ENCODE results near the gene NT5DC2.
"Not testable (repeated sequence)": the region's sequence is repeated elsewhere in the genome, so short reads cannot be mapped to it uniquely, and the experiment has no call there.

NT5DC2 gene

DNA sequence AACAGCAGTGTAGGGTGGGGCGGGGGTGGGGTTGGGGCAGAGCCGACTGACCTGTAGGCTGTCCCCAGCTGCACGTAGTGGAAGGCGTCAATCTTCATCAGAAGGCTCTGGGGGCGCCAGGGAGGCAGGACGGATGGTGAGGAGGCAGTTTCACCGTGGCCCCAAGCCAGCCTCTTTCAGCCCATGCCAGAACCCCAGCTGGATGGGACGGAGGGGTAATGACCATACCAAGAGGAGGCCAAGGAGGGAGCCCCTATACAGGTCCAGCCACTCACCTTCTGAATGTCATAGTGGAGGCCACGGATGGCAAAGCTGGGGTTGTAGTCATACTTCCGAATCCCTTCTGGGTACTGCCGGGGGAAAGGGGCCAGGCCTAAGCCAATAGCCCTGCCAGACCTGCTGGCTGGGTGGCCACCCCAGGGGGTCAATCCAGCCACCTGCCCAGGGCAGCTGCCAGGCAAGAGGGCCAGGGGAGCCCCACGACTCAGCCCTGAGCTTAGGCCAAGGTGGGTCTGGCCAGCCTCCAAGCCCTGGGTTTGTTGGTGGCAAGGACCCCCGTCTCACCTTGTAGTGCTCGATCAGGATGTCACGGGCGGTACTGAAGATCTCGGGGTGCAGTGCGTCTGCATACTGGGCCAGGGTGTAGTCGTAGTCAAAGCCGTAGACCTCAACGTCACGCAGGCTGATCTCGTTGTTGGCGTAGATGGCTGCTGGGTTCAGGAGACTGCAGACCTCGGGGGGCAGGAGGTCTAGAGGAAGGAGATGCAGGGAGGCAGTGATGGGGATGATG, 4.9 kb downstream of the NT5DC2 start:
- Histone ChIP-seq H2BK120ac (ENCODE audit: low read depth, low read length) (no peak overlapping the region), H2AFZ (ENCODE audit: low read depth, low read length) (no peak overlapping the region), H3K4ac (ENCODE audit: low read depth in 1 of 2, low read length in 2 of 2) (no peak overlapping the region), H3K14ac (ENCODE audit: low read length in 2 of 2) (no peak overlapping the region), H3K27ac (ENCODE audit: low read length, poor library complexity, severe bottlenecking) (no peak overlapping the region), H2BK12ac (ENCODE audit: low read length in 2 of 2) (no peak overlapping the region), H3K27me3 (ENCODE audit: control insufficient read depth in 1 of 2, insufficient read depth in 1 of 2, low read length in 2 of 2) (no peaks in the 10 kb centered on the region), H3K23ac (ENCODE audit: low read length in 2 of 2) (no peak overlapping the region), H3K4me2 (ENCODE audit: low read length, poor library complexity, severe bottlenecking) (no peak overlapping the region), H2BK15ac (ENCODE audit: low read depth, poor library complexity, severe bottlenecking) (no peak overlapping the region), H3K18ac (ENCODE audit: low read depth in 1 of 2, low read length in 2 of 2) (no peak overlapping the region), H3K4me3 (ENCODE audit: insufficient read depth in 1 of 2, low read depth in 1 of 2, low read length in 2 of 2) (no peak overlapping the region), H4K8ac (ENCODE audit: low read length) (no peak overlapping the region), H3K4me1 (ENCODE audit: control insufficient read depth, insufficient read depth, low read depth, low read length) (peaks cover 45% of the 10 kb centered on the region), H3K9me3 (ENCODE audit: control insufficient read depth, low read length) (no peaks in the 10 kb centered on the region), H2BK5ac (ENCODE audit: low read depth, low read length, poor library complexity, severe bottlenecking) (no peak overlapping the region), H3K36me3 (ENCODE audit: control insufficient read depth in 1 of 2, insufficient read depth in 2 of 2, low read depth in 1 of 2, low read length in 2 of 2) (peaks cover 44 to 76% of the 10 kb centered on the region in 2 experiments), H3K9ac (ENCODE audit: low read length) (no peak overlapping the region), H2AK5ac (ENCODE audit: low read length, severe bottlenecking) (no peak overlapping the region), H4K91ac (ENCODE audit: low read length) (peak overlapping the region; percentile 43), H3K79me1 (replicated peaks; ENCODE audit: low read length, poor library complexity, severe bottlenecking) (peaks cover 26% of the 10 kb centered on the region)
- DNase-seq = no peak
- WGBS = 97% methylated on average over 25 of the region's 25 CpGs

DNA sequence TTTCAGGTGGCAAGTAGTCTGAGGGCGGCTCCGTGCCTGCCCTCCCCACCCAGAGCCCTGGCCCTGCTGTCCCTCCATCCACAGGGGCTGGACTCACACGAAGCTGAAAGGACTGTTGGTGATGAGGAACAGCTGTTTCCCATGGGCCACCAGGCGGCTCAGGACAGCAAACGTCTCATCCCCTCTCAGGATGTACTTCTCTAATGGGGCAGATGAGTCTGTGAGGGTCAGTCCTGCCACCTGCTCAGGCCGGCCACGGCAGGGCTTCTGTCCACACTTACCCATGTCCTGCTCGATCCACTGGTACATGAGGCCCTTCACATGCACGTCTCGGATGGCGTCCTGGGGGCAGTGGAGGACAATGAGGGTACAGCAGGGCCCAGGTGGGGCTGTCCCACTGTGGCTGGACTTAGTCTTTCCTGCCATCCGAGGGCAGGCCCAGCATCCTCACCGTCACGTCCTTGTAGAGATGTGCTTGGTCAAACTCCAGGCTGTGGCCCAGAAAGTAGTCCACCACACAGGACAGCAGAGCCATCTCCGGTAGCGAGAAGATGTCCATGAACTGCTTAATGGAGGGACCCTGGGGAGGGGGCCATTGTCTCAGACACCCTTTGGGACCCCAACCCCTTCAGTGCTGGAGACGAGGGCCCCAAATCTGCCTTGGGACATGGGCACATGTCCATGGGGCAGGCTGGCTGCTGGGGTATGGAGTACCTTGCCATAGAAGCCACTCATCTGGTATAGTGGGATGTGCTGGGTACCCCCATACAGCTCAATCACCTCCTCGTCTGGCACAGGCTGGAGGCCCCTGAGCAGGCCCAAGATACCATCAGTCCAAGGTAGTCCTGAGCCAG, 5.7 kb downstream of the NT5DC2 start:
- WGBS = 81% methylated on average over 18 of the region's 18 CpGs
- H2AK5ac ChIP-seq (ENCODE audit: low read length, severe bottlenecking) = no peak overlapping the region

DNA sequence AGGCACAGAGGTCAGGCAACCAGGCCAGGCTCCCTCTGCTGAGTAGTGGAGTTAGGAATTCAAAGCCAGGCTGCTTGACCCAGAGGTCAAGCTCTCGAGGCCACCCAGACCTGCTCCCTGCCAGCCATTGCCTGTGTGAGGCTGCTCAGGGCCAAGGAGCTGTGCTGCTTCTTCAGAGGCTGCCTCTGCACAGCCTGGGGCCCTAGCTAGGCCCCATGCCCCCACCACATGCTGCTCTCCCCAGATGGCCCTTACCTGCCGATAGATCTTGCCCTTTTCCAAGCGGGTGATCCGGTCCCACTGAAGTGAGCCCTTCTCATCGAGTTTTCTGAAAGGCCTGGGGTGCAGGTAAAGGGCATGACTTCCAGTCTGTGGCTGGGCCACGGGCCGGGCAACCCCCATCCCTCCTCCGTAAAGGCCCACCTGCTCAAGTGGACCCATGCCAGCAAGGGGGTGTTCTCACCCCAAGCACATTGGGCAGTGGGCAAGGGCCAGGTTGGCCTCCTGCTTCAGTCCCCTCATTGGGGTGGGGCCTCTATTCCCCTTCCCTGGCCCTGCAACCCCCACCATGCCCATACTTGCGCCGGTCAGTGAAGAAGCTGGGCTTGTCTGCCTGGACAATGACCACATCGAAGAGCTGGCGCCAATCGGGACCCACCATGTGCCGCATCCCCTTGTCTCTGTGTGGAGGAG, 6.5 kb downstream of the NT5DC2 start:
- H2AFZ ChIP-seq (ENCODE audit: low read depth, low read length) = no peak overlapping the region
- H2BK12ac ChIP-seq (ENCODE audit: low read length in 2 of 2) = peak overlapping the region in 1 of 2 experiments; percentile 48
- WGBS = 90% methylated on average over 14 of the region's 14 CpGs
- H3K4me3 ChIP-seq (ENCODE audit: insufficient read depth in 1 of 2, low read depth in 1 of 2, low read length in 2 of 2) = no peak overlapping the region
- no peak overlapping the region for H2BK120ac ChIP-seq (ENCODE audit: low read depth, low read length)
- no peak overlapping the region for H3K9ac ChIP-seq (ENCODE audit: low read length)
- H4K91ac ChIP-seq (ENCODE audit: low read length) = no peak overlapping the region
- no peak overlapping the region for H3K18ac ChIP-seq (ENCODE audit: low read depth in 1 of 2, low read length in 2 of 2)
- no peak overlapping the region for H3K23ac ChIP-seq (ENCODE audit: low read length in 2 of 2)
- H4K8ac ChIP-seq (ENCODE audit: low read length) = no peak overlapping the region
- H3K4me1 ChIP-seq (ENCODE audit: control insufficient read depth, insufficient read depth, low read depth, low read length) = peaks cover 39% of the 10 kb centered on the region
- no peak overlapping the region for H2BK15ac ChIP-seq (ENCODE audit: low read depth, poor library complexity, severe bottlenecking)
- no peak overlapping the region for H2BK5ac ChIP-seq (ENCODE audit: low read depth, low read length, poor library complexity, severe bottlenecking)
- no peak overlapping the region for H3K27ac ChIP-seq (ENCODE audit: low read length, poor library complexity, severe bottlenecking)
- no peak overlapping the region for H3K4ac ChIP-seq (ENCODE audit: low read depth in 1 of 2, low read length in 2 of 2)
- no peak overlapping the region for H3K4me2 ChIP-seq (ENCODE audit: low read length, poor library complexity, severe bottlenecking)
- H3K79me1 ChIP-seq (replicated peaks; ENCODE audit: low read length, poor library complexity, severe bottlenecking) = peaks cover 26% of the 10 kb centered on the region
- peaks cover 48 to 92% of the 10 kb centered on the region in 2 experiments for H3K36me3 ChIP-seq (ENCODE audit: control insufficient read depth in 1 of 2, insufficient read depth in 2 of 2, low read depth in 1 of 2, low read length in 2 of 2)
- DNase-seq = peak; percentile 23
- H3K14ac ChIP-seq (ENCODE audit: low read length in 2 of 2) = peak overlapping the region in 1 of 2 experiments; percentile 35
- no peaks in the 10 kb centered on the region for H3K9me3 ChIP-seq (ENCODE audit: control insufficient read depth, low read length)
- H3K27me3 ChIP-seq (ENCODE audit: control insufficient read depth in 1 of 2, insufficient read depth in 1 of 2, low read length in 2 of 2) = no peaks in the 10 kb centered on the region
- no peak overlapping the region for H2AK5ac ChIP-seq (ENCODE audit: low read length, severe bottlenecking)

More for the DNA sequence above, 5.7 kb downstream of the NT5DC2 start:
- Histone ChIP-seq H2BK5ac (ENCODE audit: low read depth, low read length, poor library complexity, severe bottlenecking) (no peak overlapping the region), H3K79me1 (replicated peaks; ENCODE audit: low read length, poor library complexity, severe bottlenecking) (peaks cover 26% of the 10 kb centered on the region), H3K9ac (ENCODE audit: low read length) (no peak overlapping the region), H3K9me3 (ENCODE audit: control insufficient read depth, low read length) (no peaks in the 10 kb centered on the region), H3K14ac (ENCODE audit: low read length in 2 of 2) (no peak overlapping the region), H3K4me1 (ENCODE audit: control insufficient read depth, insufficient read depth, low read depth, low read length) (peaks cover 43% of the 10 kb centered on the region), H3K23ac (ENCODE audit: low read length in 2 of 2) (no peak overlapping the region), H3K4ac (ENCODE audit: low read depth in 1 of 2, low read length in 2 of 2) (no peak overlapping the region), H3K18ac (ENCODE audit: low read depth in 1 of 2, low read length in 2 of 2) (no peak overlapping the region), H3K4me3 (ENCODE audit: insufficient read depth in 1 of 2, low read depth in 1 of 2, low read length in 2 of 2) (no peak overlapping the region), H2BK120ac (ENCODE audit: low read depth, low read length) (no peak overlapping the region), H3K27ac (ENCODE audit: low read length, poor library complexity, severe bottlenecking) (no peak overlapping the region), H3K27me3 (ENCODE audit: control insufficient read depth in 1 of 2, insufficient read depth in 1 of 2, low read length in 2 of 2) (no peaks in the 10 kb centered on the region), H4K91ac (ENCODE audit: low read length) (no peak overlapping the region), H2AFZ (ENCODE audit: low read depth, low read length) (no peak overlapping the region), H2BK12ac (ENCODE audit: low read length in 2 of 2) (peak overlapping the region in 1 of 2 experiments; percentile 48), H3K36me3 (ENCODE audit: control insufficient read depth in 1 of 2, insufficient read depth in 2 of 2, low read depth in 1 of 2, low read length in 2 of 2) (peaks cover 48 to 85% of the 10 kb centered on the region in 2 experiments), H3K4me2 (ENCODE audit: low read length, poor library complexity, severe bottlenecking) (no peak overlapping the region), H4K8ac (ENCODE audit: low read length) (no peak overlapping the region), H2BK15ac (ENCODE audit: low read depth, poor library complexity, severe bottlenecking) (no peak overlapping the region)
- DNase-seq = no peak

DNA sequence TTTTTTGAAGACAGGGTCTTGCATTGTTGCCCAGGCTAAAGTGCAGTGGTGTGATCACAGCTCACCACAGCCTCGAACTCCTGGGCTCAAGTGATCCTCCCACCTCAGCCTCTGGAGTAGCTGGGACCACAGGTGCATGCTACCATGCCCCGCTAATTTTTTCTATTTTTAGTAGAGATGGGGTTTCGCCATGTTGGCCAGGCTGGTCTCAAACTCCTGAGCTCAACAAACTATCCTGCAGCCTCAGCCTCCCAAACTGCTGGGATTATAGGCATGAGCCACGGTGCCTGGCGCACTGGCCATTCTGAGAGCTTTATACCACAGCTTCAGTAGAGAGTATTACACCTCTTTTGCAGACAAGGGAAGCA, 7.0 kb downstream of the NT5DC2 start:
- H3K27ac ChIP-seq (ENCODE audit: low read length, poor library complexity, severe bottlenecking); DNase-seq; H3K4ac ChIP-seq (ENCODE audit: low read depth in 1 of 2, low read length in 2 of 2); H2BK12ac ChIP-seq (ENCODE audit: low read length in 2 of 2); H2BK120ac ChIP-seq (ENCODE audit: low read depth, low read length); H4K8ac ChIP-seq (ENCODE audit: low read length); H3K14ac ChIP-seq (ENCODE audit: low read length in 2 of 2); H3K18ac ChIP-seq (ENCODE audit: low read depth in 1 of 2, low read length in 2 of 2); H3K27me3 ChIP-seq (ENCODE audit: control insufficient read depth in 1 of 2, insufficient read depth in 1 of 2, low read length in 2 of 2); H3K4me3 ChIP-seq (ENCODE audit: insufficient read depth in 1 of 2, low read depth in 1 of 2, low read length in 2 of 2); H3K4me2 ChIP-seq (ENCODE audit: low read length, poor library complexity, severe bottlenecking); H4K91ac ChIP-seq (ENCODE audit: low read length); H2BK15ac ChIP-seq (ENCODE audit: low read depth, poor library complexity, severe bottlenecking); H3K9me3 ChIP-seq (ENCODE audit: control insufficient read depth, low read length); H3K9ac ChIP-seq (ENCODE audit: low read length); H3K23ac ChIP-seq (ENCODE audit: low read length in 2 of 2); H2AK5ac ChIP-seq (ENCODE audit: low read length, severe bottlenecking); H2BK5ac ChIP-seq (ENCODE audit: low read depth, low read length, poor library complexity, severe bottlenecking); H2AFZ ChIP-seq (ENCODE audit: low read depth, low read length): not testable (repeated sequence)
- 89% methylated on average over 5 of the region's 5 CpGs for WGBS
- Histone ChIP-seq H3K79me1 (replicated peaks; ENCODE audit: low read length, poor library complexity, severe bottlenecking) (peaks cover 26% of the 10 kb centered on the region), H3K36me3 (ENCODE audit: control insufficient read depth in 1 of 2, insufficient read depth in 2 of 2, low read depth in 1 of 2, low read length in 2 of 2) (peaks cover 48 to 95% of the 10 kb centered on the region in 2 experiments), H3K4me1 (ENCODE audit: control insufficient read depth, insufficient read depth, low read depth, low read length) (peaks cover 34% of the 10 kb centered on the region)
